Measurements from ENCODE around the gene GOSR2.
"Not testable (repeated sequence)": the region's sequence is repeated elsewhere in the genome, so short reads cannot be mapped to it uniquely, and the experiment has no call there.

GOSR2 gene

GRCh38 chr17:46984892-46985291 is 61.9 kb downstream of the GOSR2 start:
- DNase-seq (ENCODE audit: low read depth in 2 of 2, low spot score in 1 of 2): no peak

- DNase-seq (ENCODE audit: low read depth in 2 of 2, low spot score in 1 of 2): no peak
Measured at GRCh38 chr17:46986366-46986765, 63.4 kb downstream of the GOSR2 start.

- DNase-seq (ENCODE audit: low read depth in 2 of 2, low spot score in 1 of 2): not testable (repeated sequence)
Measured at GRCh38 chr17:46987927-46988326, 65.0 kb downstream of the GOSR2 start.

GRCh38 chr17:46989637-46990431 is 66.9 kb downstream of the GOSR2 start:
- DNase-seq (ENCODE audit: low read depth in 2 of 2, low spot score in 1 of 2): no peak

GRCh38 chr17:46991617-46992016 is 68.7 kb downstream of the GOSR2 start:
- no peak for DNase-seq (ENCODE audit: low read depth in 2 of 2, low spot score in 1 of 2)

Measured in stimulated activated CD8-positive, alpha-beta memory T cell treated with anti-CD3 and anti-CD28 coated beads, Interleukin-4, amount 100 ng/mL, for 1 hour (primary cell).